Esophagus muscularis mucosa (tissue), 4 donors: ENCODE results near the gene APBA3. TPM values are rescaled to one million over a fixed set of nuclear protein-coding genes. Genes with fewer than 3 reads are reported as not detected.

ENCODE experiments used
- DNase-seq: peaks from one replicate; pipeline ENCODE4 v3.0.0-alpha.2; 2017; ENCODE audit errors: extremely low spot score
- H3K27ac ChIP-seq, 4 donors: fragments of 200-600 bp; sonication (generic); replicated peaks in 1 of 4; 1 replicate in 3 of 4; 2 replicates in 1 of 4; pipeline ENCODE4 v1.5.1; 2016 to 2019; ENCODE audit warnings: mild to moderate bottlenecking in 1 of 4
- H3K27me3 ChIP-seq, 4 donors: fragments of 200-600 bp; sonication (generic); one replicate each; pipeline versions ENCODE4 v1.5.1 to v1.6.0; 2016 to 2019
- H3K36me3 ChIP-seq, 4 donors: fragments of 200-600 bp; sonication (generic); one replicate each; pipeline ENCODE4 v1.5.1; 2016 to 2019
- H3K4me1 ChIP-seq, 4 donors: fragments of 200-600 bp; sonication (generic); one replicate each; pipeline ENCODE4 v1.5.1; 2016 to 2019
- H3K4me3 ChIP-seq, 4 donors: fragments of 200-600 bp; sonication (generic); 1 replicate in 2 of 4; 2 replicates in 2 of 4; pipeline ENCODE4 v1.5.1; 2016 to 2019; ENCODE audit warnings: mild to moderate bottlenecking in 4 of 4, moderate library complexity in 1 of 4
- H3K9me3 ChIP-seq, 4 donors: fragments of 200-600 bp; sonication (generic); 1 replicate in 3 of 4; 2 replicates in 1 of 4; pipeline ENCODE4 v1.5.1; 2016 to 2019
- EP300 ChIP-seq: sonication (generic); formaldehyde crosslinking; IDR thresholded peaks from one replicate; pipeline ENCODE4 v1.6.1; 2017; ENCODE audit warnings: antibody characterized with exemption
- POLR2A ChIP-seq: fragments of 450-650 bp; IDR thresholded peaks from one replicate; pipeline ENCODE4 v1.6.1; 2017; ENCODE audit warnings: antibody characterized with exemption, moderate library complexity, mild to moderate bottlenecking, low read depth
- POLR2AphosphoS5 ChIP-seq, 2 donors: sonication (generic); formaldehyde crosslinking; IDR thresholded peaks; one replicate each; pipeline ENCODE4 v1.6.1; 2017; ENCODE audit warnings: antibody characterized with exemption in 2 of 2
- WGBS: methylation state at CpG from one replicate; pipeline ENCODE4 v1.1.5; 2018; 5-methylcytosine and 5-hydroxymethylcytosine counted together
- intact Hi-C: fragments of 100-400 bp; cut with DNase I; formaldehyde crosslinking; loops from one replicate; pipeline ENCODE4 v1.15.1; 2023
- total RNA-seq, 4 donors: library from RNA; depleted of rRNA; stranded (reverse); fragments of >200 nt; gene quantifications; one replicate each; pipeline versions ENCODE4 v1.1.0 to v1.2.1, GENCODE V29; 2016
- TF ChIP-seq, protein P1 (sequence below), 3 experiments: fragments of 200-600 bp in 2 of 3; fragments of 450-650 bp in 1 of 3; sonication (generic) in 2 of 3; IDR thresholded peaks; one replicate each; pipeline ENCODE4 v1.5.1; 2017 to 2019; ENCODE audit warnings: antibody characterized with exemption in 3 of 3, mild to moderate bottlenecking in 2 of 3, moderate library complexity in 1 of 3

The APBA3 gene
- total RNA-seq, 4 donors from 2014 or later: 13.7 to 40.5 (median 24.4) TPM

DNA sequence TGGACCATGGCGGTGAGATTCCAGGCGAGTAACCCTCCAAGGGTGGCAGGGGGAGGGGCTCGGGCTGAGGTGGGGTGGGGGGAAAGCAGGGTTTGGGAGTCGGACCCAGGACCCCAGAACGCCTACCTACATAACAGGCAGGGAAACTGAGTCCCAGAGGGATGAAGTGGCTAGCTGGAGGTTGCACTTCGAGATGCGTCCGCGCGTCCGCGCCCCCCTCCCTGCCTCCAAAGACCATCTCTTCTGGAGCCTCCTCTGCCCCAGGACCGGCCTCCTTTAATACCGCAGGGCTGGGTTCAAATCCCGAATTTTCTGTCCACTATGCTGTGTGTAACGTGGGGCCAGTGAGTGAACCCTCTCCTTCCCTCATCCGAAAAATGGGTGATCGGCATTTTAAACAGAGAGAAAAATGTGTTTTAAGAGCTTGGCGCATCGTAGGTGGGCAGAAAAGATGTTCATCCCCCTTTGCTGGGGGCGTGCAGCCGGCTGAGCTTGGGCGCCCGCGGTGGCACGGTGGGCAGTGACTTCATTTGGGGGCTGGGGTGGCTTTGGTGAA, 39.5 kb downstream of the APBA3 start:
- intact Hi-C loops: no loop called here
- Histone ChIP-seq H3K36me3 (no peaks in the 10 kb centered on the region), H3K4me1 (peaks cover 11 to 36% (median 29%) of the 10 kb centered on the region in 4 donors), H3K27me3 (peaks cover 4 to 72% (median 30%) of the 10 kb centered on the region in 4 donors), H3K4me3 (peak overlapping the region; percentile 21 to 48 (median 24)), H3K9me3 (no peaks in the 10 kb centered on the region), H3K27ac (no peak overlapping the region)
- 1% methylated on average over 21 of the region's 26 CpGs for WGBS
- no peak for DNase-seq
- TF ChIP-seq EP300 (no peak), POLR2AphosphoS5 (IDR thresholded peaks at IDR 0.05) (no peak), POLR2A (no peak)
- TF ChIP-seq, protein P1, sequence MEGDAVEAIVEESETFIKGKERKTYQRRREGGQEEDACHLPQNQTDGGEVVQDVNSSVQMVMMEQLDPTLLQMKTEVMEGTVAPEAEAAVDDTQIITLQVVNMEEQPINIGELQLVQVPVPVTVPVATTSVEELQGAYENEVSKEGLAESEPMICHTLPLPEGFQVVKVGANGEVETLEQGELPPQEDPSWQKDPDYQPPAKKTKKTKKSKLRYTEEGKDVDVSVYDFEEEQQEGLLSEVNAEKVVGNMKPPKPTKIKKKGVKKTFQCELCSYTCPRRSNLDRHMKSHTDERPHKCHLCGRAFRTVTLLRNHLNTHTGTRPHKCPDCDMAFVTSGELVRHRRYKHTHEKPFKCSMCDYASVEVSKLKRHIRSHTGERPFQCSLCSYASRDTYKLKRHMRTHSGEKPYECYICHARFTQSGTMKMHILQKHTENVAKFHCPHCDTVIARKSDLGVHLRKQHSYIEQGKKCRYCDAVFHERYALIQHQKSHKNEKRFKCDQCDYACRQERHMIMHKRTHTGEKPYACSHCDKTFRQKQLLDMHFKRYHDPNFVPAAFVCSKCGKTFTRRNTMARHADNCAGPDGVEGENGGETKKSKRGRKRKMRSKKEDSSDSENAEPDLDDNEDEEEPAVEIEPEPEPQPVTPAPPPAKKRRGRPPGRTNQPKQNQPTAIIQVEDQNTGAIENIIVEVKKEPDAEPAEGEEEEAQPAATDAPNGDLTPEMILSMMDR (IDR thresholded peaks at IDR 0.05): no peak

DNA sequence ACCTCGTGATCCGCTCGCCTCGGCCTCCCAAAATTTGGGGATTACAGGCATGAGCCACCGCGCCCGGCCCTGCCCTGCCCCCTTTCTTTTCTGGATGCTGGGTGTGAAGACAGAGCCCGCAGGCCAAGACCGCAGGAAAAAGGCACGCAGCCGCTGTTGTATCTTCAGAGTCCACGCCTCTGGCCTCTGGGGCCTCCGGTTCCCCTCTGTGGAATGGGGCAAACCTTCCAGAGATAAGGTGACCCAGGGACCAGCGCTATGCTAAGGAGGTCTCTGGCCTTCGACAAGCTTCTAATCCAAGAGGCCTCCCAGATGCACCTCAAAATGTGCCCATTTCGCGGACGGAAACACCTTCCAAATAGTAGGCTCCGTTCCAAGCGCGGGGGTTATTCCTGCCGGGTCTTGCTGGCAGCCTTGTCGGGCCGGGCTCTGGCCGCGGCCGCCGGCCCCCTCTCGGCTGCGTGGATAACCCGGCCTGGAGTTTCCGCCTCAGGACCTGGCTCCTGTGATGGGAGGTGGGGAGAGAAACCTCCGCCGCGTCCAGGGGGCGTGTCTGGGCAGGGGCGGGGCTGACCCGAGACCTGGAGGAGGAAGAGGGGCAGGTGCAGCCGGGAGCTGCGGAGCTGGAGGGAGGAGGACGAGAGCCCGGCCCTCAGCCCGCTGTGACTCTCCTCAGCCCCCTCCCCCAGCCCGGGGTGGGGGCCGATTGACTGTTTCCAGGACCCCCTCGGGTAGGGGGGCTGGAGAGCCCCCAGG, 40.2 kb downstream of the APBA3 start:
- intact Hi-C loops: no loop called here
- WGBS: 17% methylated on average over 26 of the region's 46 CpGs
- Histone ChIP-seq H3K9me3 (no peaks in the 10 kb centered on the region), H3K36me3 (no peaks in the 10 kb centered on the region), H3K4me3 (peak overlapping the region; percentile 21 to 48 (median 24)), H3K4me1 (peaks cover 11 to 36% (median 29%) of the 10 kb centered on the region in 4 donors), H3K27me3 (peaks cover 4 to 72% (median 30%) of the 10 kb centered on the region in 4 donors), H3K27ac (no peak overlapping the region)
- DNase-seq: no peak
- TF ChIP-seq POLR2AphosphoS5 (IDR thresholded peaks at IDR 0.05): peak in 1 of 2 donors; percentile 71
- TF ChIP-seq, protein P1 (IDR thresholded peaks at IDR 0.05): peak in 1 of 3 experiments; percentile 39
- no peak for TF ChIP-seq EP300
- peak; percentile 48 for TF ChIP-seq POLR2A

- H3K4me3 ChIP-seq: no peak overlapping the region
- peaks cover 4 to 65% (median 30%) of the 10 kb centered on the region in 4 donors for H3K27me3 ChIP-seq
- WGBS: 25% methylated on average over 9 of the region's 9 CpGs
- no peak for DNase-seq
- no peaks in the 10 kb centered on the region for H3K36me3 ChIP-seq
- intact Hi-C loops: no loop called here
- no peak overlapping the region for H3K27ac ChIP-seq
- H3K4me1 ChIP-seq: peaks cover 11 to 36% (median 29%) of the 10 kb centered on the region in 4 donors
- TF ChIP-seq POLR2AphosphoS5 (IDR thresholded peaks at IDR 0.05) (no peak), POLR2A (no peak), EP300 (no peak)
- TF ChIP-seq, protein P1 (IDR thresholded peaks at IDR 0.05): no peak
- H3K9me3 ChIP-seq: no peaks in the 10 kb centered on the region
These were observed 41.1 kb downstream of the APBA3 start for GRCh38 chr19:3720349-3720917.

DNA sequence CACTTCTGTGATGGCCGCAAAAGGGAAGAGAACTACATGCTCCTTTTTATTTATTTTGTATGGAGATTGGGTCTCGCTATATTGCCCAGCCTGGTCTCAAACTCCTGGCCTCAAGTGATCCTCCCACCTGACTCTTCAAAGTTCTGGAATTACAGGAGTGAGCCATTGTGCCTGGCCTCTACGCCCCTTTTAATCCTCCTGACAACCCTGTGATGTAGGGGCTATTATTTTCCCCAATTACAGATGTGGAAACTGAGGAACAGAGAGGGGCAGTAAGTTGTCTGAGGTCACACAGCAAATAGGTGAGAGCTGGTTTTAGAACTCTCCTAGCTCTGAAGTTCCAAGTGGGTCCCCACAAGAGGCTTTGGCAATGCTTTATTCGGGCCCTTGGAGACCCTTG, 41.6 kb downstream of the APBA3 start:
- peaks cover 4 to 65% (median 30%) of the 10 kb centered on the region in 4 donors for H3K27me3 ChIP-seq

More for the DNA sequence above, 41.6 kb downstream of the APBA3 start:
- Histone ChIP-seq H3K4me1 (peaks cover 11 to 36% (median 29%) of the 10 kb centered on the region in 4 donors), H3K4me3 (no peak overlapping the region), H3K9me3 (no peaks in the 10 kb centered on the region), H3K36me3 (no peaks in the 10 kb centered on the region), H3K27ac (no peak overlapping the region)
- intact Hi-C loops: no loop called here
- TF ChIP-seq POLR2A (no peak), EP300 (no peak), POLR2AphosphoS5 (IDR thresholded peaks at IDR 0.05) (no peak)
- TF ChIP-seq, protein P1 (IDR thresholded peaks at IDR 0.05): no peak
- no peak for DNase-seq
- 84% methylated on average over 4 of the region's 4 CpGs for WGBS
